Measurements from ENCODE around the gene PLPPR3. TPM values are rescaled to one million over a fixed set of nuclear protein-coding genes. Genes with fewer than 3 reads are reported as not detected.

Gene PLPPR3
- total RNA-seq, 1 experiment from 2014 or later, result 0.81 TPM

- no peaks in the 10 kb centered on the region for H3K9me2 ChIP-seq (ENCODE audit: insufficient read depth)
- CTCF ChIA-PET, result no interaction called here
Measured at GRCh38 chr19:867301-867793, 45.6 kb upstream of the PLPPR3 start.

GRCh38 chr19:866769-867300, 45.1 kb upstream of the PLPPR3 start:
- H4K20me1 ChIP-seq (ENCODE audit: insufficient read depth), result no peaks in the 10 kb centered on the region
- DNase-seq, result no peak
- no TSS peak for BruUV-seq (replicated peaks)
- peaks cover 20% of the 10 kb centered on the region for H3K4me1 ChIP-seq (replicated peaks; ENCODE audit: insufficient read depth)
- intact Hi-C loops (cut with micrococcal nuclease; ENCODE audit: unreplicated experiment), result no loop called here
- H3K27ac ChIP-seq, result no peak overlapping the region
- H3K4me2 ChIP-seq, result no peak overlapping the region
- no peaks in the 10 kb centered on the region for H3K36me3 ChIP-seq (ENCODE audit: low read depth)
- no peak overlapping the region for H3K4me3 ChIP-seq
- ChIA-PET POLR2A (ENCODE audit: unreplicated experiment) (no interaction called here), CTCF (no interaction called here)
- peaks cover 43% of the 10 kb centered on the region for H3F3A ChIP-seq (ENCODE audit: insufficient read depth, low read depth)
- no peaks in the 10 kb centered on the region for H3K9me2 ChIP-seq (ENCODE audit: insufficient read depth)
- no peaks in the 10 kb centered on the region for H3K9me3 ChIP-seq (ENCODE audit: insufficient read depth, low read depth)
- TF ChIP-seq EZH2 (IDR thresholded peaks at IDR 0.05; ENCODE audit: low read depth), result no peak
- TF ChIP-seq, protein P1, sequence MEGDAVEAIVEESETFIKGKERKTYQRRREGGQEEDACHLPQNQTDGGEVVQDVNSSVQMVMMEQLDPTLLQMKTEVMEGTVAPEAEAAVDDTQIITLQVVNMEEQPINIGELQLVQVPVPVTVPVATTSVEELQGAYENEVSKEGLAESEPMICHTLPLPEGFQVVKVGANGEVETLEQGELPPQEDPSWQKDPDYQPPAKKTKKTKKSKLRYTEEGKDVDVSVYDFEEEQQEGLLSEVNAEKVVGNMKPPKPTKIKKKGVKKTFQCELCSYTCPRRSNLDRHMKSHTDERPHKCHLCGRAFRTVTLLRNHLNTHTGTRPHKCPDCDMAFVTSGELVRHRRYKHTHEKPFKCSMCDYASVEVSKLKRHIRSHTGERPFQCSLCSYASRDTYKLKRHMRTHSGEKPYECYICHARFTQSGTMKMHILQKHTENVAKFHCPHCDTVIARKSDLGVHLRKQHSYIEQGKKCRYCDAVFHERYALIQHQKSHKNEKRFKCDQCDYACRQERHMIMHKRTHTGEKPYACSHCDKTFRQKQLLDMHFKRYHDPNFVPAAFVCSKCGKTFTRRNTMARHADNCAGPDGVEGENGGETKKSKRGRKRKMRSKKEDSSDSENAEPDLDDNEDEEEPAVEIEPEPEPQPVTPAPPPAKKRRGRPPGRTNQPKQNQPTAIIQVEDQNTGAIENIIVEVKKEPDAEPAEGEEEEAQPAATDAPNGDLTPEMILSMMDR (conservative IDR thresholded peaks at IDR 0.05), result no peak
- H3K79me2 ChIP-seq (ENCODE audit: low read depth), result no peaks in the 10 kb centered on the region
- H2AFZ ChIP-seq, result no peak overlapping the region
- H3K27me3 ChIP-seq (ENCODE audit: insufficient read depth, low read depth), result no peaks in the 10 kb centered on the region

More at GRCh38 chr19:867301-867793, 45.6 kb upstream of the PLPPR3 start:
- no TSS peak for BruUV-seq (replicated peaks)
- H3K4me2 ChIP-seq, result no peak overlapping the region
- H3K4me3 ChIP-seq, result no peak overlapping the region
- DNase-seq, result no peak
- H3K4me1 ChIP-seq (replicated peaks; ENCODE audit: insufficient read depth), result peaks cover 26% of the 10 kb centered on the region
- intact Hi-C loops (cut with micrococcal nuclease; ENCODE audit: unreplicated experiment), result no loop called here
- POLR2A ChIA-PET (ENCODE audit: unreplicated experiment), result no interaction called here
- TF ChIP-seq EZH2 (IDR thresholded peaks at IDR 0.05; ENCODE audit: low read depth), result no peak
- TF ChIP-seq, protein P1 (conservative IDR thresholded peaks at IDR 0.05), result no peak
- H3F3A ChIP-seq (ENCODE audit: insufficient read depth, low read depth), result peaks cover 48% of the 10 kb centered on the region
- H3K79me2 ChIP-seq (ENCODE audit: low read depth), result no peaks in the 10 kb centered on the region
- H3K36me3 ChIP-seq (ENCODE audit: low read depth), result no peaks in the 10 kb centered on the region
- no peak overlapping the region for H3K27ac ChIP-seq
- H2AFZ ChIP-seq, result no peak overlapping the region
- no peaks in the 10 kb centered on the region for H3K27me3 ChIP-seq (ENCODE audit: insufficient read depth, low read depth)
- no peaks in the 10 kb centered on the region for H3K9me3 ChIP-seq (ENCODE audit: insufficient read depth, low read depth)
- no peaks in the 10 kb centered on the region for H4K20me1 ChIP-seq (ENCODE audit: insufficient read depth)

- intact Hi-C loops (cut with micrococcal nuclease; ENCODE audit: unreplicated experiment), result no loop called here
- Histone ChIP-seq H3K79me2 (ENCODE audit: low read depth) (no peaks in the 10 kb centered on the region), H3K27ac (no peak overlapping the region), H3K36me3 (ENCODE audit: low read depth) (no peaks in the 10 kb centered on the region), H3K4me2 (no peak overlapping the region), H3K4me3 (no peak overlapping the region), H3K9me3 (ENCODE audit: insufficient read depth, low read depth) (no peaks in the 10 kb centered on the region), H2AFZ (no peak overlapping the region), H3F3A (ENCODE audit: insufficient read depth, low read depth) (peaks cover 44% of the 10 kb centered on the region), H3K9me2 (ENCODE audit: insufficient read depth) (no peaks in the 10 kb centered on the region), H3K27me3 (ENCODE audit: insufficient read depth, low read depth) (no peaks in the 10 kb centered on the region), H3K4me1 (replicated peaks; ENCODE audit: insufficient read depth) (peaks cover 12% of the 10 kb centered on the region), H4K20me1 (ENCODE audit: insufficient read depth) (no peaks in the 10 kb centered on the region)
- TF ChIP-seq, protein P1 (conservative IDR thresholded peaks at IDR 0.05), result no peak
- TF ChIP-seq EZH2 (IDR thresholded peaks at IDR 0.05; ENCODE audit: low read depth), result no peak
- ChIA-PET CTCF (no interaction called here), POLR2A (ENCODE audit: unreplicated experiment) (no interaction called here)
- no peak for DNase-seq
- no TSS peak for BruUV-seq (replicated peaks)
Measured at GRCh38 chr19:863315-863620, 41.5 kb upstream of the PLPPR3 start.
